ENCODE measurements around the gene MED31.
"Not testable (repeated sequence)": the region's sequence is repeated elsewhere in the genome, so short reads cannot be mapped to it uniquely, and the experiment has no call there.

MED31 gene

GRCh38 chr17:6626616-6627015, 24.8 kb downstream of the MED31 start:
- no peak for DNase-seq (ENCODE audit: low read depth)

GRCh38 chr17:6623941-6624340, 27.5 kb downstream of the MED31 start:
- DNase-seq (ENCODE audit: low read depth) = no peak

GRCh38 chr17:6611231-6611630, 40.2 kb downstream of the MED31 start:
- no peak for DNase-seq (ENCODE audit: low read depth)

- DNase-seq (ENCODE audit: low read depth) = no peak
Measured at GRCh38 chr17:6610011-6610410, 41.4 kb downstream of the MED31 start.

GRCh38 chr17:6608321-6608720, 43.1 kb downstream of the MED31 start:
- no peak for DNase-seq (ENCODE audit: low read depth)

- no peak for DNase-seq (ENCODE audit: low read depth)
Measured at GRCh38 chr17:6605142-6605541, 46.3 kb downstream of the MED31 start.

- DNase-seq (ENCODE audit: low read depth) = no peak
Measured at GRCh38 chr17:6603744-6604325, 47.6 kb downstream of the MED31 start.

GRCh38 chr17:6602141-6602540, 49.3 kb downstream of the MED31 start:
- DNase-seq (ENCODE audit: low read depth) = no peak

- no peak for DNase-seq (ENCODE audit: low read depth)
Measured at GRCh38 chr17:6599364-6599763, 52.0 kb downstream of the MED31 start.

GRCh38 chr17:6597727-6598126, 53.7 kb downstream of the MED31 start:
- DNase-seq (ENCODE audit: low read depth) = no peak

- no peak for DNase-seq (ENCODE audit: low read depth)
Measured at GRCh38 chr17:6596941-6597340, 54.5 kb downstream of the MED31 start.

- DNase-seq (ENCODE audit: low read depth) = no peak
Measured at GRCh38 chr17:6596511-6596910, 54.9 kb downstream of the MED31 start.

GRCh38 chr17:6596081-6596480, 55.3 kb downstream of the MED31 start:
- no peak for DNase-seq (ENCODE audit: low read depth)

GRCh38 chr17:6593371-6593770, 58.0 kb downstream of the MED31 start:
- DNase-seq (ENCODE audit: low read depth) = not testable (repeated sequence)
